Measurements from ENCODE around the gene SLC49A4.

DNA sequence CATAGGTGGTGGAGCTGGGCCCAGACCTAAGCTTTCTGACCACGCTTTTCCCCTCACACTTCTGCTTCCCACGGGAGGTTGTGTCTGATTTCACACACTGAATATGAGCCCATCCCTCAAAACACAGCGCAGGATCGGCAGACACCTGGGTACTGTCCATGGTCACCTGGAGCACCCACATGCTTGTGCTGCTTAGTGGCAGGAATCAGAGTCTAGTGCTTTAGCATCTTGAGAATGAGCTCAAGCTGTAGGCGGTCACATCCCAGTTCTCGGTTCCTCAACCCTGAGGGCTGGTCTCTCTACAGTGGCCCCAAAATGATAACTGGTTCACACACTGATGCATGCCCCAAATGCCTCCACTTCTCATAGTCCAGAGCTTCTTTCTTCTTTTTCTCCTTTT, 121.7 kb downstream of the SLC49A4 start:
- no peak for TF ChIP-seq E2F4 (CRISPR knock-in tag; IDR thresholded peaks at IDR 0.05; ENCODE audit: borderline replicate concordance, low read depth)
- TF ChIP-seq, protein P1, sequence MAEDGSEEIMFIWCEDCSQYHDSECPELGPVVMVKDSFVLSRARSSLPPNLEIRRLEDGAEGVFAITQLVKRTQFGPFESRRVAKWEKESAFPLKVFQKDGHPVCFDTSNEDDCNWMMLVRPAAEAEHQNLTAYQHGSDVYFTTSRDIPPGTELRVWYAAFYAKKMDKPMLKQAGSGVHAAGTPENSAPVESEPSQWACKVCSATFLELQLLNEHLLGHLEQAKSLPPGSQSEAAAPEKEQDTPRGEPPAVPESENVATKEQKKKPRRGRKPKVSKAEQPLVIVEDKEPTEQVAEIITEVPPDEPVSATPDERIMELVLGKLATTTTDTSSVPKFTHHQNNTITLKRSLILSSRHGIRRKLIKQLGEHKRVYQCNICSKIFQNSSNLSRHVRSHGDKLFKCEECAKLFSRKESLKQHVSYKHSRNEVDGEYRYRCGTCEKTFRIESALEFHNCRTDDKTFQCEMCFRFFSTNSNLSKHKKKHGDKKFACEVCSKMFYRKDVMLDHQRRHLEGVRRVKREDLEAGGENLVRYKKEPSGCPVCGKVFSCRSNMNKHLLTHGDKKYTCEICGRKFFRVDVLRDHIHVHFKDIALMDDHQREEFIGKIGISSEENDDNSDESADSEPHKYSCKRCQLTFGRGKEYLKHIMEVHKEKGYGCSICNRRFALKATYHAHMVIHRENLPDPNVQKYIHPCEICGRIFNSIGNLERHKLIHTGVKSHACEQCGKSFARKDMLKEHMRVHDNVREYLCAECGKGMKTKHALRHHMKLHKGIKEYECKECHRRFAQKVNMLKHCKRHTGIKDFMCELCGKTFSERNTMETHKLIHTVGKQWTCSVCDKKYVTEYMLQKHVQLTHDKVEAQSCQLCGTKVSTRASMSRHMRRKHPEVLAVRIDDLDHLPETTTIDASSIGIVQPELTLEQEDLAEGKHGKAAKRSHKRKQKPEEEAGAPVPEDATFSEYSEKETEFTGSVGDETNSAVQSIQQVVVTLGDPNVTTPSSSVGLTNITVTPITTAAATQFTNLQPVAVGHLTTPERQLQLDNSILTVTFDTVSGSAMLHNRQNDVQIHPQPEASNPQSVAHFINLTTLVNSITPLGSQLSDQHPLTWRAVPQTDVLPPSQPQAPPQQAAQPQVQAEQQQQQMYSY (CRISPR knock-in tag; IDR thresholded peaks at IDR 0.05): no peak
- TF ChIP-seq MYBL2 (CRISPR knock-in tag; IDR thresholded peaks at IDR 0.05): no peak
- TF ChIP-seq SP1 (CRISPR knock-in tag; conservative IDR thresholded peaks at IDR 0.05): no peak
